ENCODE results near the gene RARB.

The RARB gene

DNA sequence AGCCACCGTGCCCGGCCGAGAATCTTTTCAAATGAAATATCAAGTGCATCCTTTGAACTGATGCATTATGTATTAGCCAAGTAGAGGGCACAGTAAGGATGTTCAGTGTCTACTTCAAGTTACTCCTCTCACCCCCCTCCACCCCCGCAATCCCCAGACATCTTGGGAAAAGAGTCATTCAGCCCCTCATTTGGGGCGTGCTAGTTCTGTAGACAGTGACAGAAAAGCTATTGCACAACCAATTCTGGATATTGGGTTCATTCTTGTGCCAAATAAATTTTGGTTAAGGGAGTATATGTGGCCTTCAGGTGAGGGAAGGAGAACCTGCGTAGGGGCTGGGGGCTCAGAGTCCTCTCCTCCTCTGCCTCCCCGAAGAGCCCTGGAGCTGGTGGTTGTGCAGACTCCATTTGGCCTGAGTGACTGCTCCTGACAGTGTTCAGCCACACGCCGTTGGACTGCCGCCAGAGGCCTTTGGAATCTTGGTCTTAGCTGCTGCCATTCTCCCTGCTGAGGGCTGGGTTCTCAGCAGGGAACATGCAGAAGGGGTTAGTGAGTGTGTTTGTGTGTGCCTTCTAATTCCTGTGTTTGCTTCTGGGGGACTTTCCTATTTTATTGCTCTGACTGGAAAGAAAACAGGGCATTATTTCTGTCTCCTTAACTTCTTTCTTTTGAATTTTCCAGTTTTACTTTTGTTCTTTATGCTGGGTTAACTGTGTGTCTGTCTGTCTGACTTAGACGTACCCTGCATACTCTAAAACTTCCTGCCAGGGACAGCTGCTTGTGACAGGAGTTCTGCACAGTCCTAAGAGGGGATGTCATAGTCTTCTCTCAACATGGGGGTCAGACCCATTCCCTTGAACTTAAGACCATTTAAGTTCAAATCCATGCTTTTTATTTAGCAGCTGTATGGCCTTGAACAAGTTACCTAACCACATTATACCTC lies 21.0 kb downstream of the RARB start:
- peak; percentile 34 for DNase-seq

DNA sequence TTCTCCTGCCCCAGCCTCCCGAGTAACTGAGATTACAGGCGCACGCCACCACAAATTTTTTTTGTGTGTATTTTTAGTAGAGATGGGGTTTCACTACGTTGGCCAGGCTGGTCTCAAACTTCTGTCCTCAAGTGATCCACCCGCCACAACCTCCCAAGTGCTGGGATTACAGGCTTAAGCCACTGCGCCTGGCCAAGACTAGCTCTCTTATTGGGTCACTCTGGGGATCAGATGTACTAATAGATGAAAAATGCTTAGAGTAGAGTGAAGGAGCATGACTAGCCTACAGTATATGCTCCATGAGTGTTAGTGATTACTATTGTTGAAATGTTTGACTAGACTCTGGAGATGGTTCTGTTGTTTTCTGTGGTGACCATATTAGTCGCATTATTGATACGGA lies 21.8 kb downstream of the RARB start:
- no peak for DNase-seq

DNA sequence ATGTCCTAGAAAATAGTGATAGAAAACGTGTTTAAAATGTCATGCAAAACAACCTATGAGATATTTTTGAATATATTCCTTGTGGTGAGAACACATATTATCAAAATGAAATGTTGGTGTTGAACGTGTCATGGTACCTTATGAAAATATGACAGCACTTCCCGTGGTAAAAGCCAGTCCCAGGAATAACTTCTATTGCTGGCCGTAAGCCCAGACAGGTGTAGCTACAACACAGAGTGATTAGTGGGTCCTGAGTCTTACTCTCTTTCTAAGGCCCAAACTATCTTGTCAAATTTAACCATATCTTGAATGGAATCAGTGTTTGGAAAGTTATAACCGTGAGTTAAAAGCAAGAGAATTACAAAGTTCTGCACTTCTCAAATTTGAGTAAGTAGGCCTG lies 24.1 kb downstream of the RARB start:
- DNase-seq = no peak

DNA sequence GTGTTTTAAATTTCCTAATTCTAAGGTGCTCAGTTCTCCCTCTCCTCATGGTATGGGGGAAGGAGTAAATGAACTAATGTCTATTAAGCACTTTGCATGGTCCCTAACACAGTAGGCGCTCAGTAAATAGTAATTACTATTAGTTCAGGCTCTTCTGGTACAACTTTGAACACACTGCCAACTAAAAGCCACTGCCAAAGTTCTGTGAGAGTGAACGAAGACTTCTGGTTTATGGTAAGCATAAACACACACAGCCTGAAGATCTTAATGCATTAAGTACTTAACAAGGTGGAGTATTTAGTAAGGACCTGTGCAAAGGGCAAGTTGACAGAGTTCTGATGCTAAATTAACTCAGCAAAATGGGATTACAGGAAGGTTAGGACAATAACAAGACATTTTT lies 24.7 kb downstream of the RARB start:
- DNase-seq = no peak

DNA sequence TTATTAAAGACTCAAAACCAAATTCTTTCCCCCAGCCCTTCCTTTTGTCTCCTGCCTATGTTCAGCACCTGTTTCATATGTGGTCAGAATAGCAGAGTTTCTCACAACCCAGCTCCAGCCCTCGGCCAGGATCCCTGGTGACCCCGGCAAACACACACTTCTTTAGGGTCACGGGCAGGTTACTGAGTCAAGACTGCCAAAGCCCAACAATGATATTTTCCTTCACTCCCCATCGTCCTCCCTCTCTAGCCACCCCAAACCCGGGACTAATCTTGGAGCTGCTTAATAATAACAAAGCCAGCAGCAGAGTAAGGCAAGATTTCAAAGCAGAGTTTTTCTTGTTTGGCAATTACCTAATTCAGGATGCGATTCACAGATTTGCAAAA lies 25.5 kb downstream of the RARB start:
- no peak for DNase-seq

DNA sequence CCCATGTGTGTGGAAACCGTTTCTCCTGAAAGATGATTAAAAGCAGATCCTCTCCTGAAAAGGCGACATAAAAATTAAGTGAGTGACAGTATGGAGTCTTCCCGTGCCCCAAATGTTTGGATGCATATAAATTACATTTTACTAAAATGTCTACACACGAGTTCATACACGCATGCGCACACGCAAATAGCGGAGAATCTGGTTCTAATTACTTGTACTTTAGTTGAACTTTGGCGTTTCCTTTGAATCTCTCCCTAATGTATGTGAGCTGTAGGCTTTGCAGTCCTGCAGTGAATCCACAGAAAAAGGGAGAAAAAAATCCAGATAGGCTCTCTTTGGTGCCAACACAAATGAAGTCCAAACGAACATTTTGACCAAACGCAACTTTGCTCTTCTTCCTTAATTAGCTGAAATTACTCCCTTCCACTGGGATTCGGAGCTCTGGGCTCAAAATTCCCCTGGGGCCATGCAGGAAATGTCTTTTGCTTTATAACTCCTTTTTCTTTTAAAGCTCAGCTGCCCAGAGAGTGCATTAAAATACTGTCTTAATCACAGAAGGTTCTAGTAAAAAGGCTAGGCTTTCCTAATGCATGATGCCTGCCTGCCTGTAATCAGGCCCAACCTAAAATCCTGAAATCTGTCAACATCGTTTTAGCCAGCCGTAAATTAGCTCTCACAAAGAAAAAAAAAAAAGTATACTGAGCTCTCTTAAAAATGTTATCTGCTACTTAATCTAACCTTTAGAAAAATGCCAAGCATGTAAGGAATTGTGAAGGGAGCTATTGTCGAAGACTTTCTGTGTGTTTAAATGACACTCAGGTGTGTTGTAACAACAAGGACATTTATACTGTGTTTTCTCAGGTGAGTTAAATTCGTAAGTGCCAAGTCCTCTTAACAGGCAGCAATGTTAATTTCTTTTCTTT lies 26.2 kb downstream of the RARB start:
- DNase-seq = no peak

DNA sequence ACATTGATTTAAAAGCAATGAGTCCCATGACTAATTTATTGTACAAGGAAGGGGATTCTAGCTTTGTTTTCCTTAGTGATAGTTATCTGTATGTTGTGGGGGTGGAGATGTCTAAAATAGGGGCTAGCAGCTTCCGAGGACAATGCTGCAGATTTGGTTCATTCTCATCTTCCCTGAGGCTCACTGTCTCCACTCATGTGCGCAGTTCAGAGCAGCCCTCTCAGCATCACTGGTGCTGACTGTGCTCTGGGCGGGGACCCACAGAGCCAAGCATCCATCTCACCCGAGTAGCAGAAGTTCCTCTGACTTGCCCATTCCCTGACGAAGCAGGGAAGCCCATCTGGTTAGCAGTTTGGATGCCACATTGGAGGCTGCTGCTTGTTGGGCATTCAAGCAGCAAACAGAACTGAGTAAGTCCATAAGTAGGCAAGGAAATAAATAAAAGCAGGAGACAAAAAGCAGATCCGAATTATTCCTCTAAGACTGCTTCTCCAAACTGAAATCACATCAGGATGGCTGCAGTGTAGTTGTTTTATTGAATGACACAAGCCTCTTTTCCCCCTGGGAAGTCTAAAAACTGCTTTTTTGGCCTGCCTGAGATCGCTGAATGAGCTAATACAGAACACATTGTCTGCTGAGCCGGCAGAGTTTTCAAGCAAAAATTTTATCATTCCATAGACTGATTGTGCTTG lies 27.5 kb downstream of the RARB start:
- DNase-seq = peak; percentile 56

DNA sequence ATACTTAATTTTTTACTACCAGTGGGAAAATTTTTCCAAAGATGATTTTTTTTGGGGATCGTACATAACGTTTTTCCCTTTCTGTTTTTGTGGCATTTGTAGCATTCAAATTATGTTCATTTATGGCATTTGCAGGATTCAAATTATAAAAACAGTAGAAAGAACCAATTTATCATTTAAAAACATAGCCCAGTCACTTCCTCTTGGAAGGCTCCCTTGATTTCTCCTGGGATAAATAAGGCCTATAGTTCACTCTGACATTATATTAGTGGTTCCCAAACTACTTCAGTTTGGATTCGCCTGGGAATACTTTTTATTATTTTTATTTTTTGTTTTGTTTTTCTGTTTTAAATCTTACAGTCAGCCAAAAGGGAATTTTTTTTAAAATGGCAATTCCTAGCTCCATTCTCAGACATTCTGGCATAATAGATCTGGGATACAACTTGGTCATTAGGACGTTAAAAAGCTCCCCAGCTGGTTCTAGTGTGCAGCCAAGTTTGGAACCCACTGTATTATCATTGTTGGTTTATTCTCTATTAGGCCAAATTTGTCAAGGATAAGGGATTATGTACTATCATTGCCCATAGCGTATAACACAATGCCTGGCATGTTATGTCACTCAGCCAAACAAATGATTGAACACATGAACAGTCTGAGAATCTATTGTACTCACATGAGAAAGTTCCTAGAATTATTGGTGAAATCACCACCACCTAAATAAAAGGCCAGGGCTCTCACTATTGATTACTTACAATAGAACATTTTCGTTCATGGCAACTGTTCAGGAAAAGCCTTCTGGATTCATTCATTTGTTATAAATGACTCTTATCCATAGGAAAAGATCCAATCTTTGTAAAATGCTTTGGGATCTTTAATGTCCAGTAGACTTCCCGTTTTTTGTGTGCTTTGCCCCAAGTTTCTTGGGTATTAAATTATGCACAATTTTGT lies 28.9 kb downstream of the RARB start:
- no peak for DNase-seq

DNA sequence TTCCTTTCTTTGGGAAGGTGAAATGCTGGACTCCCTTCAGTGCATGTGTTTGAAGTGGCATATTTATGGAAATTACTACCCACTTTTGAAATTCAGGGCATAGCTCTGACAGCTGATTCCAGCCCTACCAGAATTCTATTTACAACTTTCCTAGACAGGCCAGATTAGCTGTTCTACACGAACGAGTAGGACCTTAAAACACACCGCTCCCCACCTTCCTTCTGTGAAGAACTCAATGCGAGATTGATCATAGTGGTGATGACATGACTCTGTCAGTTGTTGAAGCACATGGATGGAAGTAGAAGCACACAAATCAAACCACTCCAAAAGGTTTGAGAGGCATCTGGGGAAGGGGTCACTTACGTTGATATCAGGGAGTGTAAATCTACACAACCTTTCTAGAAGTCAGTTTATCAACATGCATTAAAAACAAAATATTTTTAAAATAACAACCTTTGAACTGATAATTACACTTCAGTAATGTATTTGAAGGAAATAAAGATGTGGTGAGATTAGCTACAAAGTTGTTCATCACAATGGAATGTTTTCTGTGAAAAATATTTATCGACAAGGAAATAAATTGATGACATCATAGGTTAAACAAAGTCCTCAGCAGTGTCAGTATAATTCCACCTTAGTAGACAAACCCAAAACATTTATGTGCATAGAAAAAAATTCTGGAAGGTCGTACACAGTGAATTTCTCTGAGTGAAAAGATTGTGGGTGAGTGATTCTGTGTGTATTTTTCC lies 29.8 kb downstream of the RARB start:
- DNase-seq = no peak

DNA sequence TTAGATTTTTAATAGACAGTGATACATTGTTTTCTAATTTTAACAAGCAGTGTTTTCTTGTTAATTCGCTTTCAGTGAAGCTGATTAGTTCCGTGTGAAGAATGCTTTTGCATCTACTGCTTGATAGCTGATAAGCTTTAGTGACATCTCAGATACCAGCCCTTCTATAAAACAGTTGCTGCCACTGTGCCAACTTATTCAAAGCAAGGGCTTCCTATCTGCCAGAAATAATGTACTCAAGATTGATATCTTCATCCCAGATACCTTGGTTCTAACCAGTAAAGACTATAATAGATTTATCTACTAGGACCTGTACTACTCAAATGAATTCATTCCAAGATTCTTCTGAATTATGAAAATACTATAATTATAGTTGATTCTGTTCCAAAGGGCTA lies 30.4 kb downstream of the RARB start:
- no peak for DNase-seq

DNA sequence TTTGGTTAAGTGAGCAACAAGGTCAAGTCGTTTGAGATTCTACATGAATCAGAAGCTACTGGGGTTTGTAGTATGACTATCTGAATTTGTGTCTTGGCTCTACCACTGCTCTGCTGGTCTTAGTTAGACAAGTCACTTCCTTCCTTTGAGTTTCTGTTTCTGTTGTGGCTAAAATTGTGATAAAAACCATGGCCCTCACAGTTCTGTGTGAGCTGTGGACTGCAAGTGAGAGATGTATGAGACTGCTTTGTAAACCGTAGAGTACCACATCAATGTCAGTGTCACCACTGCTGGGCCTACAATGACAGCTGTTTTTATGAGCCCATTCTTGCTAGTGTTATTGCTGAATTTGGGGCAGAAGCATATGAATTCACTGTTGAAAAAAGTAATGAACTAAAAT lies 32.7 kb downstream of the RARB start:
- no peak for DNase-seq

DNA sequence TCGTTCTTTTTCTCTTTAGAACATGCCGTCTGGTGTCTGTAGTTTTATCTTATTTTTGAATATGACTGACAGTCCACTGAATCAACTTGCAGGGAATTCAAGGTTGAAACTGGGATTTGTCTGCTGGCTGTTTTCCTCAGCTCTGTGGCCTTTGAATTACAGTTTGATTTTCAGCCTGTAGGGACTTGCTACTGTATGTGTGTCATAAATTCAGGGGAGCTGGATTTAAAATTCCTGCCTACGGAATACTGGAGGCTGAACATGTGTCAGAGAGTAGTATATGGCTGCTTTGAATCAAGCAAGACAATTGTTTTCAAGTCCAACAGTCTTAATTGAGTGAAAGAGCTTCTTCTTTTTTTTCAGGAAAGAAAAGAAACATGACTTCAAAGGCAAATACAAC lies 33.9 kb downstream of the RARB start:
- DNase-seq = no peak

DNA sequence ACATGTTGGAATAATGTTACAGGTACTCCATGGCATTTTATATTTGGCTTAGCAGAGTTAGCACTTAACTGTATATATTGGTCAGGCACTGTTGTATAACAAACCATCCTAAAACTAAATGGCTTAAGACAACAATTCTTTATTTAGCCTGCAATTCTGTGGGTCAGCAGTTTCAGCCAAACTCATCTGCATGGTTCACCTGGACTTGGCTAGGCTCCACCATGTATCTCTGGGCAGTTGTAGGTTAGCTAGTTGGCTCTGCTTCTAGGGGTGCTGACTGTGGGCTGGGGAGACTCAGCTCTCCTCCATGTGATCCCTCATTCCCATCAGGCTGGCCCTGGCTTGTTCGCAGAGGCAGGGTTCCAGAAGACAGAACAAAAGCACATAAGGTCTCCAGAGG lies 34.4 kb downstream of the RARB start:
- no peak for DNase-seq

DNA sequence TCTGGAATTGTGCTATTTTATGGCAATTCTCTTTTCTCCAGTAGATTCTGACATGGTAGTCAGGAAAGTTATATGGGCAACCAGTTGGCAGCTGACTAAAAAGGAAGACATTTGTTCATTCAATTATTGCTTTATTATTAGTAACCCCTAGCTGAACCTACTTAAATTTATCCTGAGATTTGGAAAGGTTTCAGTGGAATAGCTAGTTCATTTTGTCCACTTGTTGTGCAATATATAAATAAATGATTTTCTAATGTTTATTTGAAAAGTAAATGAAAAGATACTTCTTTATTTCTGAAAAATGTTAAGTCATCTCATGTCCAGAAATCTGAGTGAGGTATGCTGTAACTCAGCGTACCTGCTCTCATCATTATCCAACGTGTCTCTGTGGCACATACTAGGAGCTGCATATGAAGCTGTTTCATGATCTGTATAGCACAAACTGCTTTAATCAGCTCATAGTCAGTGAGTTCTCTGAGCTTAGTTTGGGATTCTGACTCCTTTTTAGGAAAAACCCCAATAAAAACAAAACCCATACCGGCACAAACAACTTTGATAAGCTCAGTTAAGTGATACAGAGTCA lies 35.9 kb downstream of the RARB start:
- DNase-seq = no peak

DNA sequence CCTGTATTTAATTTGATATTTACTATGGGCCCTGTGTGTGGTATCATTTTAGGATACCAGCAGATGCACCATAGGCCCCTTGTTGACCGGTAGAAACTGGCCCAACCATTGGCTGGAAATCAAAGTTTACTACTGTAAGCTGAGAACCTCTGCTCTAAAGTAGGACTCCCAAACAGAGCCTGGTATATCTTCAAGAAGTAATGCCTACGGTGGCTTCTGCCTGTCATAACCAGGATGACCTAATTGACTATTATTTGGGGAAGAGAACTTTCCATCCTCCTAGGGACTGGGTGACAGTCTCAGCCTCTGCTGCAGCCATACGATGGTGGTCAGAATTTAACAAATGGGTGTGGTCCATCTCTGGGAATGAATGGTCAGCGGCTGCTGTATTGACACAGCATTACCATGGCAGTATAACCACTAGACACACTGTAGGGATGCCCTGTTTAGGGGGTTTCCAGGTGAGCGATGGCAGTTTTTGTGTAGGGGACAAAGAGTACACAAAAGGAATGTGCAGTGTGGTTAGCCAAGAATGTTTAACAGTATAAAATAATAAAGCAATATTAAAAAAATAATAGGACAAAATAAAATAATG lies 37.3 kb downstream of the RARB start:
- no peak for DNase-seq

DNA sequence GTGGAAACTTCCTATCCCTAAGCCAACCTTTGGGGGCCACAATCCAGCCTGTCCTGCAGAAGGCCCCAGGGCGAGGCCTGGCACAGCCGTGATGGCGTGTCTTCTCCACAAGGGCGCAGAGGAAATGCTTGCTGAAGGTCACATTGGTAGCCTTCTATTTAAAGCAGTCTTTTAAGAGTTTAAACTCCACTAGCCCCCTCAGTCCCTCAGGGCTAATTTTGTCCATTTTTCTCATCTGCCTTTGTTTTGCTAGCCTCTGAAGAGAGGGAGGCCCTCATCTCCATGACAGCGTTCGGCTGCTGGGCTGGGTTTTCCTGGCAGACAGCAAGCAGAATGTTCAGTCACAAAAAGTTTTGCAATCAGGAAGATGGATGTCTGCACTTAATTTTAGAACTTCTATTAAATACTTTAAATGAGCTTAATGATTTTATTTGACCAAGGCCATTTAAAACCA lies 40.8 kb downstream of the RARB start:
- DNase-seq = no peak

DNA sequence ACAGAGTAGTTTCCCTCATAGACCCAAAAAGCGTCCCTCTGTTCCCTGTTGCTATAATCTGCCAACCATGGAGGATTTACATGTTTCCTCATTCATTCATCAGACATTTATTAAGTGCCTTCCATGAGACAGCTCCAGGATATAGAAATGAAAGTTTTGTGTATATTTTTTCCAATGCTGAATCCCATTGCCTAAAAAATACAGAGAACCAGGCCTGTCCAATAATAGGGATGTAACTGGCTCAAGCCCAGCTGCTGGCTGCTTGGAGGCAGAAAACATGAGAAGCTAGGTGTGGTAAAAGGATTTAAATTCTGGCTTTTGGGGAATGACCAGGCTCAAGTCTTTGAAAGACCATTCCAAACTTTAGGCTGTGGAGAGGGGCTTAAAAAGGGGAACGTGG lies 41.5 kb downstream of the RARB start:
- DNase-seq = no peak

DNA sequence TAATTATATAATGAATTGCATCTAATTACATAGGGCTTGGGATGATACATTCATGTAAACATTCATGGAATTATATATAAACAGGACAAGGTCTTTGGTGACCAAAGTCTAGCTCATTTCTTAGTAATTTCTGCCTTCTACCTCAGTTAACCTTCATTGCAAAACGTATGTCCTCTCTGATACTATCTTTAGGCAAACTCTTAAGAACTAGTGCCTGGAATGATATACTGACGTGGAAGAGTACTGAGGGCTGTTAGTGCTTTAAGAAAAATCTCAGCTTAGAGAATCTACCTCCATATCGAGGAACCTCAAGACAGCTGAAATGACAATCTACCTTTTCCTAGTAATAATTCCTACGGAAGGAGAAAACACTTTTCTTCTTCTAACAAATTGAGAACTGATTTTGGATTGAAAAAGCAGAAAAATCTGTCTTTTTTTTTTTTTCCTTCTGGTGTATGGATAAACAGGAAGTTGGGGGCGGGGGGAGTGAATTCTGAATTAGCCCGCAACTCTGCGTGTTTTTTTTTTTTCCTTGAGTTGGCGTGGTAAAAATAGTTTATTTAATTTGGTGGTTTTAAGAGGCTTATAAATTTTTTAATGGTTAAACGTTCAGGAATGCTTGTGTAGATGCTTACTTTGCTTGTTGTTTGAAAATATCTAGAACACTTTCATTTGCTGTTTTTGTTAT lies 43.2 kb downstream of the RARB start:
- DNase-seq = no peak

DNA sequence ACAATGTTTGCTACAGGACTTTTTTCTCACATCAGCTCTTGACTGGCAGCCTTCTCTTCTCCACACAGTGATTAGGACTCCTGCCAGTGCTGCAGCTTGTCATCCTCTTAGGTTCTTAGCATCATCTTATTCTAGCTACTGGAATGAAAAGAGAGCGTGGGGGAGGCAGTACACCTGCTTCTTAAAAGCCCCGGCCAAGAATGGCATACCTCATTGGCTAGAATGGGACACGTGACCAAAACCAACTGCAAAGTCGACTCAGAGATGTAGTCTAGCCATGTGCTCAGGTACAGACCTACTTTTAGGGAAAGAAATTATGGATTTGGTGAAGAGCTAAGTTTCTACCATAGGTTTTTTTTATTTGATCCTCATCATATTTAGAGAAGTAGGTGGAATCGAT lies 44.1 kb downstream of the RARB start:
- no peak for DNase-seq

DNA sequence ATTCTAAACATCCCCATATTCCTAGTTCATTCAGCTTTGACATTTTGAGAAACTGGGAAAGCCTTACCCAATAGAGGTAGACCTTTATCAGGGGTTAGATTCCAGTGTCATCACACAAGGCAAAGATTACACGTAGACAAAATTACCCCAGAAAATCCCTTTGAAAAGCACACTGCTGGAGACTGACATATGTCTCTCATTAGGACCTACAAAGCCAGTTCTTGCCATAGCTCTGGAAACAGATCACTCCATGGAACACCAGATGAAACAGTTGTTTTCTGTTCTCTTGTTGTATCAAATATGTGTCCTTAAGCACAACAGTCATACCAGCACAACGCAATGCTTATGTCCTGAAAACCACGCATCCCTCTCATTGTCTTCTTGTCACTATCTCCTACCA lies 44.7 kb downstream of the RARB start:
- no peak for DNase-seq

Measured in NCI-H2171 treated with DMSO at 0.1 percent for 48 hours (cell line).